Measurements from ENCODE around the gene CYP26B1.
A peak's percentile ranks its signal among the peaks of the same experiment; 100 is the strongest.

The CYP26B1 gene

GRCh38 chr2:72150861-72151356 lies 3.2 kb upstream of the CYP26B1 start:
- no peak overlapping the region for H3K4me3 ChIP-seq (replicated peaks; ENCODE audit: low read depth, low read length)
- DNase-seq (ENCODE audit: low read depth): no peak
- TF ChIP-seq, protein P1, sequence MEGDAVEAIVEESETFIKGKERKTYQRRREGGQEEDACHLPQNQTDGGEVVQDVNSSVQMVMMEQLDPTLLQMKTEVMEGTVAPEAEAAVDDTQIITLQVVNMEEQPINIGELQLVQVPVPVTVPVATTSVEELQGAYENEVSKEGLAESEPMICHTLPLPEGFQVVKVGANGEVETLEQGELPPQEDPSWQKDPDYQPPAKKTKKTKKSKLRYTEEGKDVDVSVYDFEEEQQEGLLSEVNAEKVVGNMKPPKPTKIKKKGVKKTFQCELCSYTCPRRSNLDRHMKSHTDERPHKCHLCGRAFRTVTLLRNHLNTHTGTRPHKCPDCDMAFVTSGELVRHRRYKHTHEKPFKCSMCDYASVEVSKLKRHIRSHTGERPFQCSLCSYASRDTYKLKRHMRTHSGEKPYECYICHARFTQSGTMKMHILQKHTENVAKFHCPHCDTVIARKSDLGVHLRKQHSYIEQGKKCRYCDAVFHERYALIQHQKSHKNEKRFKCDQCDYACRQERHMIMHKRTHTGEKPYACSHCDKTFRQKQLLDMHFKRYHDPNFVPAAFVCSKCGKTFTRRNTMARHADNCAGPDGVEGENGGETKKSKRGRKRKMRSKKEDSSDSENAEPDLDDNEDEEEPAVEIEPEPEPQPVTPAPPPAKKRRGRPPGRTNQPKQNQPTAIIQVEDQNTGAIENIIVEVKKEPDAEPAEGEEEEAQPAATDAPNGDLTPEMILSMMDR (IDR thresholded peaks at IDR 0.05; ENCODE audit: low read length, missing control alignments): no peak

DNA sequence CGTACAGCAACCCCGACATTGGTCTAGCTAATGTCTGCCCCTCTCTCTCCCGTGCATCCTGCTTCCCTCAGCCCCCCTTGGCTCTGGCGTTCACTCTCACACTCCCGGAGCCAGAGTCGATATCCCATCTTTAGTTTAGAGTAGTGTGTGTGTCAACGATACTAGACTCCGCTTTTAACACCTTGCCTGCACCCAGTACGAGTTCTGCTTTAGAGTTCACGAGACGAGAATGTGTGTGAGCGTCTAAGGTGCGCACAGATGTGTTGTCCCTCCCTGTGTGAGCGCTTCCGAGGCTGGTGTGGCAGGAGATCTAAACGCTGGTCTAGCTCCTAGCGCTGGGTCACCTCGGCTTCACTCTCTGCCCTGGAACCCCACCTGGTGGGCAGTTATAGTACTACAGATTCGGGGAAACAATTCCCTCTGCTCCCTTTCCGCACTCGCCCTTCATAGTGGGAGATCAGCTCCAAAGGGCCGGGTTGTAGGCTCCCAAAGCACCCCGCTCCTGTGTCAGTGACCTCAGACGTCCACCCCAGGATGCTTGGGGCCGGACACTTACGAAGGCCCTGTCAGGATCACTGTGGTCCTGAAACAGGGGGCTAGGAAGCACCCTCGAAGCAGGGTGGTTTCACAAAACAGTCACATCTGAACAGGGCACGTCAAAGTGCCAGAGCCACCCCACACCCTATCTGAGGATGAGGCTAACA lies 2.6 kb upstream of the CYP26B1 start:
- H3K4me3 ChIP-seq (replicated peaks; ENCODE audit: low read depth, low read length): peak overlapping the region; percentile 7
- TF ChIP-seq, protein P1 (IDR thresholded peaks at IDR 0.05; ENCODE audit: low read length, missing control alignments): peak; percentile 73
- peak; percentile 79 for DNase-seq (ENCODE audit: low read depth)

DNA sequence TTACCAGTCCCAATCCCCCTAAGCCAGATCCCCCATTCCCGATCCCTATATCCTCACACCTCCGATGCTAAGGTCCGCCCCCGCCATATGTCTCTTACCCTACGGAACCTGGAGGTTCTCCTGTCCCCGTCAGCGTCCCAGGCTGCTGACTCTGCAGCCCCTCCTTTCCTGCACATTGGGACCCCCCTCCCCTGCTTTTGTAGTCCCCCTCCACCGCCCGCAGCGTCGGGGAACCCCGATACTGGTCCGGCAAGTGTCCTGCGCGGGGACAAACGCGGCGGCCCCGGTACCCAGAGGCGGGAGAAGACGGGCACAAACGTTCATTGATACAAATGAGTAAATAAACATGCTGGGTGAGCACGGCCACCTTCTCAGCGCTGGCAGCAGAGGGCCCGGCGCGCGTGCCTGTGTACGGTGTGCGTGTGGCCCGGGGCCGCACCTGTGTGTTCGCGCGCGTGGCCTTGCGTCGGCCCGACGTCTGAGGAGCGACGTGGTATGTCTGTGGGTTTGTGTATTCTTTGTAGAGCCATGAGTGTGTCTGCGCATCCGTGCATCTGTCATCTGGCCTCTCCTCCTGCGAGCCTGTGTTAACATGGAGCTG lies 2.0 kb upstream of the CYP26B1 start:
- TF ChIP-seq, protein P1 (IDR thresholded peaks at IDR 0.05; ENCODE audit: low read length, missing control alignments): no peak
- peak overlapping the region; percentile 49 for H3K4me3 ChIP-seq (replicated peaks; ENCODE audit: low read depth, low read length)
- DNase-seq (ENCODE audit: low read depth): no peak

GRCh38 chr2:72148837-72149555 lies 1.3 kb upstream of the CYP26B1 start:
- H3K4me3 ChIP-seq (replicated peaks; ENCODE audit: low read depth, low read length): peak overlapping the region; percentile 59
- TF ChIP-seq, protein P1 (IDR thresholded peaks at IDR 0.05; ENCODE audit: low read length, missing control alignments): no peak
- peak; percentile 22 for DNase-seq (ENCODE audit: low read depth)

- TF ChIP-seq, protein P1 (IDR thresholded peaks at IDR 0.05; ENCODE audit: low read length, missing control alignments): no peak
- H3K4me3 ChIP-seq (replicated peaks; ENCODE audit: low read depth, low read length): peak overlapping the region; percentile 59
- DNase-seq (ENCODE audit: low read depth): no peak
These were observed 558 bp upstream of the CYP26B1 start for GRCh38 chr2:72148003-72148836.
